K562 (cell line): ENCODE data around the gene SMAP2. TPM values are rescaled to one million over a fixed set of nuclear protein-coding genes. Genes with fewer than 3 reads are reported as not detected.

Experiments
- CTCFL ChIP-seq: IDR thresholded peaks from 2 replicates; pipeline ENCODE4 v1.6.1; 2011; ENCODE audit warnings: borderline replicate concordance, low read depth, mild to moderate bottlenecking, moderate library complexity, low read length; ENCODE audit not compliant: insufficient read depth, poor library complexity, severe bottlenecking
- ERF ChIP-seq: fragments of 450-650 bp; formaldehyde crosslinking; IDR thresholded peaks from 2 replicates; pipeline ENCODE4 v1.4.0; 2020; ENCODE audit warnings: mild to moderate bottlenecking, mixed read lengths
- ESRRA ChIP-seq: fragments of 450-650 bp; IDR thresholded peaks from 2 replicates; pipeline ENCODE4 v1.6.1; 2014; ENCODE audit warnings: low read depth, mild to moderate bottlenecking, moderate library complexity, borderline replicate concordance
- HDAC2 ChIP-seq: fragments of 450-650 bp; IDR thresholded peaks from 2 replicates; pipeline ENCODE4 v1.6.1; 2016; ENCODE audit warnings: mild to moderate bottlenecking
- HNRNPUL1 ChIP-seq: fragments of 200-400 bp; formaldehyde crosslinking; IDR thresholded peaks from 2 replicates; pipeline ENCODE4 v1.6.1; 2017; ENCODE audit warnings: low read length
- MAZ ChIP-seq, 2 experiments: fragments of 450-650 bp in 1 of 2; sonication (generic) in 1 of 2; formaldehyde crosslinking; IDR thresholded peaks in 1 of 2; conservative IDR thresholded peaks in 1 of 2; 2 replicates each; pipeline versions ENCODE4 v1.4.0 to v1.5.0; 2020; ENCODE audit warnings: mild to moderate bottlenecking in 1 of 2, missing genetic modification reagents in 1 of 2
- MEF2D ChIP-seq: conservative IDR thresholded peaks from 2 replicates; pipeline ENCODE4 v1.6.1; 2016; ENCODE audit warnings: low read depth, missing genetic modification characterization, missing compliant biosample characterization
- PKNOX1 ChIP-seq: fragments of 450-650 bp; IDR thresholded peaks from 2 replicates; pipeline ENCODE4 v1.6.1; 2016
- RAD21 ChIP-seq, 2 experiments: fragments of 250-450 bp in 1 of 2; fragments of 450-650 bp in 1 of 2; sonication (Bioruptor Pico) in 1 of 2; formaldehyde crosslinking in 1 of 2; IDR thresholded peaks in 1 of 2; conservative IDR thresholded peaks in 1 of 2; 2 replicates each; pipeline versions ENCODE4 v1.4.0 to v1.8.0; 2020 to 2022; ENCODE audit warnings: mild to moderate bottlenecking in 2 of 2, moderate library complexity in 1 of 2
- SIN3B ChIP-seq: fragments of 450-650 bp; IDR thresholded peaks from 2 replicates; pipeline ENCODE4 v1.6.1; 2017; ENCODE audit warnings: low read depth, mild to moderate bottlenecking, moderate library complexity
- SNRNP70 ChIP-seq: fragments of 200-400 bp; formaldehyde crosslinking; optimal IDR thresholded peaks from 2 replicates; pipeline ENCODE3; 2017; ENCODE audit warnings: low read depth, low read length
- USF1 ChIP-seq: sonication (generic); formaldehyde crosslinking; IDR thresholded peaks from 2 replicates; pipeline ENCODE4 v1.9.0; 2022; ENCODE audit warnings: mild to moderate bottlenecking, missing genetic modification reagents
- ZFP91 ChIP-seq: sonication (generic); formaldehyde crosslinking; IDR thresholded peaks from 2 replicates; pipeline ENCODE4 v1.8.0; 2022; ENCODE audit warnings: mild to moderate bottlenecking, missing genetic modification reagents
- ZNF184 ChIP-seq: sonication (generic); formaldehyde crosslinking; IDR thresholded peaks from 2 replicates; pipeline ENCODE4 v1.5.0; 2020; ENCODE audit warnings: missing genetic modification reagents
- ZNF324 ChIP-seq: fragments of 250-450 bp; sonication (Bioruptor Pico); IDR thresholded peaks from 2 replicates; pipeline ENCODE4 v1.4.0; 2020; ENCODE audit warnings: mild to moderate bottlenecking
- ZNF449 ChIP-seq: fragments of 250-450 bp; sonication (Bioruptor Pico); IDR thresholded peaks from 2 replicates; pipeline ENCODE4 v1.8.0; 2022; ENCODE audit warnings: moderate library complexity, mild to moderate bottlenecking, inconsistent platforms
- ZNF57 ChIP-seq: fragments of 450-650 bp; formaldehyde crosslinking; IDR thresholded peaks from 2 replicates; pipeline ENCODE4 v1.4.0; 2020; ENCODE audit warnings: mild to moderate bottlenecking, moderate library complexity
- ZNF695 ChIP-seq: fragments of 450-650 bp; formaldehyde crosslinking; IDR thresholded peaks from 2 replicates; pipeline ENCODE4 v1.4.0; 2020; ENCODE audit warnings: mild to moderate bottlenecking, moderate library complexity
- polyA plus RNA-seq, 8 experiments: library from polyadenylated mRNA; depleted of rRNA in 4 of 8; stranded (reverse) in 5 of 8; unstranded in 3 of 8; fragments of >200 nt; fragmentation: Nextera tagmentation in 2 of 8; fragmentation: Illumina TruSeq in 1 of 8; extraction: Ambion mirVana in 2 of 8; extraction: Trizol in 1 of 8; gene quantifications; 2 replicates each; pipeline versions ENCODE4 v1.2.1 to v1.2.3, GENCODE V29; 2011 to 2014; ENCODE audit warnings: inconsistent platforms in 1 of 8, missing spikeins in 1 of 8
- total RNA-seq, 7 experiments: library from RNA; depleted of rRNA in 6 of 7; stranded (reverse); fragments of >200 nt in 6 of 7; fragmentation: Illumina TruSeq in 2 of 7; extraction: Trizol in 2 of 7; gene quantifications; 2 replicates each; pipeline versions ENCODE4 v1.2.1 to v1.2.3, GENCODE V29; 2011 to 2021; ENCODE audit warnings: low replicate concordance in 1 of 7

The SMAP2 gene
- total and polyA plus RNA-seq, 9 of the 15 experiments (the other 6 are each of a cell fraction or from before 2014, with no cell fraction given), result 38.7 to 212 (median 94.1) TPM

- no peak; the same call in 1 of the 2 replicates for TF ChIP-seq ZNF449 (CRISPR knock-in tag)
- TF ChIP-seq ZNF57 (CRISPR knock-in tag), result no peak
- peak in 1 of 2 experiments; percentile 48; a peak in 1 of 4 replicates for TF ChIP-seq MAZ (CRISPR knock-in tag; conservative IDR thresholded peaks at IDR 0.05 in 1 of 2, IDR thresholded peaks at IDR 0.05 in 1 of 2)
- TF ChIP-seq HNRNPUL1, result no peak
- no peak for TF ChIP-seq SIN3B
- no peak for TF ChIP-seq CTCFL
- no peak for TF ChIP-seq PKNOX1
- TF ChIP-seq MEF2D (tag), result no peak
- peak; percentile 39; the same call in 1 of the 2 replicates for TF ChIP-seq HDAC2
- TF ChIP-seq RAD21 (CRISPR knock-in tag; conservative IDR thresholded peaks at IDR 0.05 in 1 of 2, IDR thresholded peaks at IDR 0.05 in 1 of 2), result peak in 1 of 2 experiments; percentile 17; a peak in 1 of 4 replicates
- no peak for TF ChIP-seq SNRNP70
- TF ChIP-seq ERF (CRISPR knock-in tag), result no peak
- TF ChIP-seq ZFP91 (CRISPR knock-in tag), result no peak
- TF ChIP-seq ZNF695 (CRISPR knock-in tag), result no peak
- TF ChIP-seq USF1 (CRISPR knock-in tag), result no peak
- TF ChIP-seq ESRRA, result no peak
- no peak for TF ChIP-seq ZNF184 (CRISPR knock-in tag)
- no peak for TF ChIP-seq ZNF324
Measured at GRCh38 chr1:40383488-40384412, 10.2 kb downstream of the SMAP2 start (continued).
